ENCODE measurements around the gene TUBG2. TPM values are rescaled to one million over a fixed set of nuclear protein-coding genes. Genes with fewer than 3 reads are reported as not detected.

Gene TUBG2
- total and polyA plus RNA-seq, 12 donors: 14.5 to 65.1 (median 45.6) TPM

DNA sequence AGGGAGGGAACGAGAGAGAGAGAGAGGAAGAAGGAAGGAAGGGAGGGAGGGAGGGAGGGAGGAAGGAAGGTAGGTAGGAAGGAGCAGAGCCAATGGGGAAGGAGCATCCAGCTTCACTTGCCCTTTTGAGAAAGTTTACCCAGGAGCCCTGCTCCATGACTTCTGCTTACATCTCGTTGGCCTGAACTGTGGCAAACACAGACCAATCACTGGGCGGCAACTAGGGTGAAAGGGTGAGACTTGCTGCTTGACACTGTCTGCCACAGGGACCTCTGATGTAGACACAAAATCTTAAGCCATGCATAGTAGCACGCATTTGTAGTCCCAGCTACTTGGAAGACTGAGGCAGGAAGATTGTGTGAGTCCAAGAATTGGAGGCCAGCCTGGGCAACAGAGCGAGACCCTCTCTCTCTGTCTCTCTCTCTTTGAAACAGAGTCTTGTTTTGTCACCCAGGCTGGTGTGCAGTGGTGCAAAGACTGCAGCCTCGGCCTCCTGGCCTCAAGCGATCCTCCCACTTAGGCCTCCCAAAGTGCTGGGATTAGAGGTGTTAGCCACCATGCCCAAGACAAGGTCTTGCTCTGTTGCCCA, 19.5 kb upstream of the TUBG2 start:
- Histone ChIP-seq H3K4me3 (no peak overlapping the region), H3K27ac (no peak overlapping the region), H3K9me3 (replicated peaks in 1 of 3) (no peaks in the 10 kb centered on the region), H3K4me1 (replicated peaks in 1 of 2) (no peaks in the 10 kb centered on the region), H3K27me3 (no peaks in the 10 kb centered on the region), H3K36me3 (replicated peaks in 1 of 2) (no peaks in the 10 kb centered on the region)
- no peak for TF ChIP-seq POLR2A (IDR thresholded peaks at IDR 0.05)
- TF ChIP-seq, protein P1, sequence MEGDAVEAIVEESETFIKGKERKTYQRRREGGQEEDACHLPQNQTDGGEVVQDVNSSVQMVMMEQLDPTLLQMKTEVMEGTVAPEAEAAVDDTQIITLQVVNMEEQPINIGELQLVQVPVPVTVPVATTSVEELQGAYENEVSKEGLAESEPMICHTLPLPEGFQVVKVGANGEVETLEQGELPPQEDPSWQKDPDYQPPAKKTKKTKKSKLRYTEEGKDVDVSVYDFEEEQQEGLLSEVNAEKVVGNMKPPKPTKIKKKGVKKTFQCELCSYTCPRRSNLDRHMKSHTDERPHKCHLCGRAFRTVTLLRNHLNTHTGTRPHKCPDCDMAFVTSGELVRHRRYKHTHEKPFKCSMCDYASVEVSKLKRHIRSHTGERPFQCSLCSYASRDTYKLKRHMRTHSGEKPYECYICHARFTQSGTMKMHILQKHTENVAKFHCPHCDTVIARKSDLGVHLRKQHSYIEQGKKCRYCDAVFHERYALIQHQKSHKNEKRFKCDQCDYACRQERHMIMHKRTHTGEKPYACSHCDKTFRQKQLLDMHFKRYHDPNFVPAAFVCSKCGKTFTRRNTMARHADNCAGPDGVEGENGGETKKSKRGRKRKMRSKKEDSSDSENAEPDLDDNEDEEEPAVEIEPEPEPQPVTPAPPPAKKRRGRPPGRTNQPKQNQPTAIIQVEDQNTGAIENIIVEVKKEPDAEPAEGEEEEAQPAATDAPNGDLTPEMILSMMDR (IDR thresholded peaks at IDR 0.05): no peak
- intact Hi-C loops (cut with DNase I): no loop called here
- 80 to 86% (median 83%) methylated on average over 4 to 6 of the region's 7 CpGs for WGBS, 4 donors
- no peak for DNase-seq

DNA sequence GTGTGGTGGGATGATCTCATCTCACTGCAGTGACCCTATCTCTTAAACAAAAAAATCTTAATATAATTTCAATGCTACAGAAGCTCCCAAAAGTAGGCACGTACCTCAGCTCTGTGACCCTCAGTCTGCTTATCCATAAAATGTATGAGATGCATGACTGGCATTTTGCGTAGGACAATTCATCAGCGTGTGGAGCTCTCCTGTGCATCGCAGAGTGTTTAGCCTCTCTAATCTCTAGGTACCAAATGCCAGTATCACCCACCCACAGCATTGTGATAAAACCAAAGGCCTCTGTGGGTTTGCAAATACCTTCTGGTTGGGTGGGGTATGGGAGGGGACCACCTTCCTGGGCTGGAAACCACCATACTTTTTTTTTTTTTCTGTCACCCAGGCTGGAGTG, 19.0 kb upstream of the TUBG2 start:
- no peak for DNase-seq
- Histone ChIP-seq H3K36me3 (replicated peaks in 1 of 2) (no peaks in the 10 kb centered on the region), H3K4me3 (no peak overlapping the region), H3K4me1 (replicated peaks in 1 of 2) (no peaks in the 10 kb centered on the region), H3K9me3 (replicated peaks in 1 of 3) (no peaks in the 10 kb centered on the region), H3K27me3 (no peaks in the 10 kb centered on the region), H3K27ac (no peak overlapping the region)
- 93 to 98% (median 95%) methylated on average over 4 of the region's 4 CpGs for WGBS, 4 donors
- intact Hi-C loops (cut with DNase I): no loop called here
- no peak for TF ChIP-seq POLR2A (IDR thresholded peaks at IDR 0.05)
- TF ChIP-seq, protein P1 (IDR thresholded peaks at IDR 0.05): no peak

DNA sequence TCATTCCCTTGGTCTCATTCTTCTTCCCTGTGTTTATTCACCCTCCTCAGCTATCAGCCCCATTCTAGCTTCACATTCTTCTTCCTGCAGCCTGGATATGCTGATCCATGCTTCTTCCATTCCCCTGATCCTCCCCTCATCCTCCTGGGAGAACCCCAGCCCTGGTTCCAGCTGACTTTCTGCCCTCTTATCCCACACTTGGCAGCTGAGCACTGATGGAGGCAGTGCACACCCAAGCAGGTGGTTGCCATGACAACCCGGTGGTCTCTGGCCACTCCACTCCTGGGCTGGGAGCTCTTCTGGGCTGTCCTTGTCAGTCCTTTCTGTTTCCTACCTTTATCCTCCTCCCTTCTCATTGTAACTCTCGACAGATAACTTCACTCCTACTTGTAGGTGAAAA, 16.7 kb upstream of the TUBG2 start:
- no peaks in the 10 kb centered on the region for H3K9me3 ChIP-seq (replicated peaks in 1 of 3)
- no peaks in the 10 kb centered on the region for H3K4me1 ChIP-seq (replicated peaks in 1 of 2)
- DNase-seq: no peak
- 30 to 61% (median 42%) methylated on average over 2 of the region's 2 CpGs for WGBS, 4 donors
- H3K4me3 ChIP-seq: no peak overlapping the region
- intact Hi-C loops (cut with DNase I): no loop called here
- H3K36me3 ChIP-seq (replicated peaks in 1 of 2): no peaks in the 10 kb centered on the region
- TF ChIP-seq, protein P1 (IDR thresholded peaks at IDR 0.05): no peak
- no peak for TF ChIP-seq POLR2A (IDR thresholded peaks at IDR 0.05)
- H3K27ac ChIP-seq: no peak overlapping the region
- no peaks in the 10 kb centered on the region for H3K27me3 ChIP-seq

DNA sequence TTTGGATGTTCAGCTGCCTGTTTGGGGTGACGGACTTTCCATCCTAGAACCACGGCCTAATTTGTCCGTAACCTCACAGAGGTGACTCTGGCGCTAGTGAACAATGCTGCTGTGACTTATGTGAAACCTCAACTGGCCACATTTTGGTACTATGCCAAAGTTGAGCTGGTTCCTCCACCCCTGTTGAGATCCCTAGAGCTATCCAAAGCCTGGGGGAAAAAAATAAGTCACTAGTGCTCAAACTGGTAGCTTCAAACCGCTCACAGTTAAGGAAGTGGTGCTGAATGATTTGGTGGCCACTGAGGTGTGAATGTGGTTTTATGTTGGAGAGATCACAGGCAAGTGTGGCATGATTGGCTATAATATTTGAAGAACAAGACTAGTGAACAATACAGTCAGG, 11.3 kb upstream of the TUBG2 start:
- intact Hi-C loops (cut with DNase I): no loop called here
- H3K4me3 ChIP-seq: no peak overlapping the region
- TF ChIP-seq POLR2A (IDR thresholded peaks at IDR 0.05): no peak
- TF ChIP-seq, protein P1 (IDR thresholded peaks at IDR 0.05): no peak
- no peaks in the 10 kb centered on the region for H3K36me3 ChIP-seq (replicated peaks in 1 of 2)
- no peaks in the 10 kb centered on the region for H3K27me3 ChIP-seq
- no peaks in the 10 kb centered on the region for H3K4me1 ChIP-seq (replicated peaks in 1 of 2)
- no peak overlapping the region for H3K27ac ChIP-seq
- WGBS, 4 donors: 82 to 92% (median 88%) methylated on average over 5 of the region's 5 CpGs
- DNase-seq: no peak
- no peaks in the 10 kb centered on the region for H3K9me3 ChIP-seq (replicated peaks in 1 of 3)

Measured in adrenal gland (tissue), 12 donors.